ENCODE results near the gene TMPRSS9.

TMPRSS9 gene

GRCh38 chr19:2329501-2329916 is 30.6 kb upstream of the TMPRSS9 start:
- no peak for DNase-seq (ENCODE audit: low spot score)

- no peak for DNase-seq (ENCODE audit: low spot score)
Observed at GRCh38 chr19:2330255-2330631, 29.8 kb upstream of the TMPRSS9 start.

- no peak for DNase-seq (ENCODE audit: low spot score)
Observed at GRCh38 chr19:2330632-2331284, 29.3 kb upstream of the TMPRSS9 start.

- DNase-seq (ENCODE audit: low spot score) = no peak
Observed at GRCh38 chr19:2331601-2332246, 28.3 kb upstream of the TMPRSS9 start.

- DNase-seq (ENCODE audit: low spot score) = peak; percentile 13
Observed at GRCh38 chr19:2332341-2333026, 27.6 kb upstream of the TMPRSS9 start.

GRCh38 chr19:2333027-2333806 is 26.8 kb upstream of the TMPRSS9 start:
- DNase-seq (ENCODE audit: low spot score) = no peak

- DNase-seq (ENCODE audit: low spot score) = no peak
Observed at GRCh38 chr19:2333807-2334211, 26.3 kb upstream of the TMPRSS9 start.

GRCh38 chr19:2334426-2334825 is 25.6 kb upstream of the TMPRSS9 start:
- no peak for DNase-seq (ENCODE audit: low spot score)

- DNase-seq (ENCODE audit: low spot score) = no peak
Observed at GRCh38 chr19:2334986-2335846, 24.8 kb upstream of the TMPRSS9 start.

- DNase-seq (ENCODE audit: low spot score) = no peak
Observed at GRCh38 chr19:2335848-2336247, 24.2 kb upstream of the TMPRSS9 start.

GRCh38 chr19:2336528-2337328 is 23.3 kb upstream of the TMPRSS9 start:
- DNase-seq (ENCODE audit: low spot score) = no peak

- no peak for DNase-seq (ENCODE audit: low spot score)
Observed at GRCh38 chr19:2337329-2337707, 22.7 kb upstream of the TMPRSS9 start.

- no peak for DNase-seq (ENCODE audit: low spot score)
Observed at GRCh38 chr19:2338055-2338615, 21.9 kb upstream of the TMPRSS9 start.

GRCh38 chr19:2338751-2339643 is 21.1 kb upstream of the TMPRSS9 start:
- DNase-seq (ENCODE audit: low spot score) = no peak

- no peak for DNase-seq (ENCODE audit: low spot score)
Observed at GRCh38 chr19:2339644-2340310, 20.3 kb upstream of the TMPRSS9 start.

GRCh38 chr19:2340496-2341243 is 19.4 kb upstream of the TMPRSS9 start:
- no peak for DNase-seq (ENCODE audit: low spot score)

- DNase-seq (ENCODE audit: low spot score) = no peak
Observed at GRCh38 chr19:2341244-2341751, 18.8 kb upstream of the TMPRSS9 start.

- DNase-seq (ENCODE audit: low spot score) = no peak
Observed at GRCh38 chr19:2341982-2342381, 18.1 kb upstream of the TMPRSS9 start.

Measured in CD4-positive, alpha-beta T cell treated with Interleukin-15 for 4 hours (primary cell).